Epithelial cell of proximal tubule (primary cell): Measurements from ENCODE around the gene SSR3. TPM values are rescaled to one million over a fixed set of nuclear protein-coding genes. Genes with fewer than 3 reads are reported as not detected.

Experiments
- DNase-seq: peaks from one replicate; pipeline ENCODE4 v3.0.0-alpha.2; 2011; ENCODE audit warnings: low read depth
- H3K4me3 ChIP-seq: 2 replicates; pipeline ENCODE4 v1.5.1; 2011; ENCODE audit warnings: low read depth, mild to moderate bottlenecking, low read length
- total RNA-seq: library from RNA; depleted of rRNA; stranded (reverse); fragments of >200 nt; gene quantifications from 2 replicates; pipeline ENCODE4 v1.2.3, GENCODE V29; 2015
- TF ChIP-seq, protein P1 (sequence below): conservative IDR thresholded peaks from 2 replicates; pipeline ENCODE4 v1.5.1; 2012; ENCODE audit warnings: low read depth, mild to moderate bottlenecking, low read length

SSR3 gene
- total RNA-seq, 1 donor from 2014 or later, result 171 TPM

DNA sequence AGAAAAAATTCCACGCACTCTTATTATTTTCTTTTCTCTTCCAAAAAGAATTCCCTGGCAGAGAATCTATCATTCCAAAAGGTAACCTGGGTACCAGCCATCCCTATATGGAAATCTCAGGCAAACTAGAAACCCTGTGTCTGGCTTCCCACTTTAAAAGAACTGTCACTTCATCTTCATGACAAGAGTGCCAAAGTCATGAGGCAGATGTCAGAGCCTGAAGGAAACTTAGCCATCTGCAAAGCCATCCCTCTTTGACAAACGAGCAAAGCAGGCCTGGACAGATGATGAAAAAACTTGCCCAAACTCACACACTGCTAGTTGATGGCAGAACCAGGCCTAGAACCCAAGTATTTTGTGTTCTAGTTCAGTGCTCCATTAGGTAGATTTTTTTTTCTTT lies 15.9 kb downstream of the SSR3 start:
- H3K4me3 ChIP-seq, result no peak overlapping the region
- TF ChIP-seq, protein P1, sequence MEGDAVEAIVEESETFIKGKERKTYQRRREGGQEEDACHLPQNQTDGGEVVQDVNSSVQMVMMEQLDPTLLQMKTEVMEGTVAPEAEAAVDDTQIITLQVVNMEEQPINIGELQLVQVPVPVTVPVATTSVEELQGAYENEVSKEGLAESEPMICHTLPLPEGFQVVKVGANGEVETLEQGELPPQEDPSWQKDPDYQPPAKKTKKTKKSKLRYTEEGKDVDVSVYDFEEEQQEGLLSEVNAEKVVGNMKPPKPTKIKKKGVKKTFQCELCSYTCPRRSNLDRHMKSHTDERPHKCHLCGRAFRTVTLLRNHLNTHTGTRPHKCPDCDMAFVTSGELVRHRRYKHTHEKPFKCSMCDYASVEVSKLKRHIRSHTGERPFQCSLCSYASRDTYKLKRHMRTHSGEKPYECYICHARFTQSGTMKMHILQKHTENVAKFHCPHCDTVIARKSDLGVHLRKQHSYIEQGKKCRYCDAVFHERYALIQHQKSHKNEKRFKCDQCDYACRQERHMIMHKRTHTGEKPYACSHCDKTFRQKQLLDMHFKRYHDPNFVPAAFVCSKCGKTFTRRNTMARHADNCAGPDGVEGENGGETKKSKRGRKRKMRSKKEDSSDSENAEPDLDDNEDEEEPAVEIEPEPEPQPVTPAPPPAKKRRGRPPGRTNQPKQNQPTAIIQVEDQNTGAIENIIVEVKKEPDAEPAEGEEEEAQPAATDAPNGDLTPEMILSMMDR, result no peak
- DNase-seq, result no peak

DNA sequence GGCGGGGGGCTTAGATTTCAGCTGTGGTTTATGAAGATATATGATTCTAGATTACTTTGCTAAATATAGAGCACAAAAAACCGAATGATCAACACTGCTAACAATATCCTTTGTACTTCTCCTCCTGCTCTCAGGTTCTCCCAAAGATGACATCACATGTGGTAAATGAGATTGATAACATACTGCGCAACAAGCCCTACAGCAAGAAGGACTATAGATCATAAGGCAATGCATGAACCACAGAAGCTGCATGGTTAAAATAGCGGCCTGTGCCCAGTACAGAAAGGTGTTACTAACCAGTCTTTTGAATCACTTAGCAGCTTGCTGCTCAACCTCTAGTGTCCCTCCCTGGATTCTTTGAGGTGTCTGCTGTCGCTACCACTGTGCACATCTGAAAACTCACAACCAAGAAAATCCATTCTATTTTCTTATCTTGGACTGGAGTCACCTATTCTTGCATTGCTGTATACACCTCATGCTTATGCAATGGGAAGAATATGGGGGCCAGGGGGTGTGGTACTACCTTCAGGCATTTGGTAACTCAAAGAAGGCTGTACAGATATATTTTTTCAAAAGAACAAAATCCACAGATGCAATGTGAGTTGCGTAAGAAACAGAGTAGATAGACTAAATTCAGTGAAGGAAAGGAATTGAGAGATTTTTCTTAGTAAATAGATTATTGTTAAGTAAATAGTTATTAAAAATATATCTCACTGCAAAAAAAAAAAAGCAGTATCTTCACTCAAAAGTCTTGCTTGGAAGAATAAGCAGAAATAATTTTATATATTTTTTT lies 18.2 kb downstream of the SSR3 start:
- DNase-seq, result no peak
- H3K4me3 ChIP-seq, result no peak overlapping the region
- TF ChIP-seq, protein P1, result no peak

DNA sequence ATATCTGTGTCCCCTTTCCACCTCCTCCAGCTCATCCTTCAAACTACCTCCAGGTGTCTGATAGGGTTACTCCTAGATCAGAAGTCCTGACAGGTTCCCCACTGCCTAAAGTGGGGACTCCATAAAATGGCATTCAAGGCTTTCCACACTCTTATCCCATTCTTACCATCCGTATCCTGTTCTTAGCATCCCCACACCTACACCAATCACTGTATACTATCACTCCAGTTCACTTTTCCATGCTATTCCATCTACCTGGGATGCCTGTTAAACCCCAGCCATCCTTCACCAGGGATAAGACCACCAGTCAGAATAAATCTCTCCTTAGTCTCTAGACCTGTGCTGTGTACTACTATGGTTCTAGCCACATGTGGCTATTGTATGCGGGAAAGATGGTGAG lies 19.1 kb downstream of the SSR3 start:
- TF ChIP-seq, protein P1, result no peak
- DNase-seq, result no peak
- no peak overlapping the region for H3K4me3 ChIP-seq

DNA sequence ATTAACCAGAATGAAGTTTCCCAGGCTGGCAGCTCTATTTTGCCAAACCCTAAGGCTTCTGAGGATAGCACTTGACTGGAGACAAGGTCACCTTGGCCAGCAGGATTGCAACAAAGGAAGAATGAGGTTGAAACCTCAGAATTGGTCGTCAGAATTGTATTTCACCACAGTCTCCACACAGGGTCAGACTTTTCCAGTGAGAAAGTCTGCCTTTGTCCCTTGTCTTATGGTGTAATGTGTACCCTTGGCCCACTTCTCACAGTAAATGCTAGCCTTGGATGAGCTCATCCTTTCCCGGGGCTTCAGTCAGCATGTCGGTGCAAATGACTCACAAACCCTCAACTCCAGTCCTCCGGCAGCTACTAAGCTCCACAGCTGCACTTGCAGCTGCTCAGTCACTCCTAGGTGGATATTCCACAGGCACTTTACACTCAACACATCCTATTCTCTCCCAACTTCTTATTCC lies 19.7 kb downstream of the SSR3 start:
- TF ChIP-seq, protein P1, result peak; percentile 50
- DNase-seq, result peak; percentile 100
- no peak overlapping the region for H3K4me3 ChIP-seq

DNA sequence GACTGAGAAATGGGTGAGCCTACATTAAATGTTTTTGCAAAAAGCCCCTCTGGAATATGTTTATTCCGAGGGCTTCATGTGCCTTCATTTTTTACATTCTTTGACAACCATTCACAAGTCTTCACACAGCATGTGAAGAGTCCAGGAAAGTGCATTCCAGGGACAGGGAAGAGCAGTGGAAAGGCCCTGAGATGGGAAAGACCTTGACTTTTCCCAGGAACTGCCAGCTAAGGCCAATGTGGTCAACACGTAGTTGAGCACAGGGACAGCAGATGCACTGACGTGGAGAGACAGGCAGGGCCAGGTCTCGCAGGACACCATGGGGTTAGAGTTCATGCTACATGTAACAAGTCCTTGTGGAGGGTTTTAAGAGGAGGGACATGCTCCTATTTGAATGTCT lies 21.7 kb downstream of the SSR3 start:
- TF ChIP-seq, protein P1, result no peak
- DNase-seq, result no peak

GRCh38 chr3:156532730-156533129 lies 22.2 kb downstream of the SSR3 start:
- H3K4me3 ChIP-seq, result no peak overlapping the region
- TF ChIP-seq, protein P1, result no peak
- DNase-seq, result no peak

More for the DNA sequence above, 21.7 kb downstream of the SSR3 start:
- H3K4me3 ChIP-seq, result no peak overlapping the region

GRCh38 chr3:156530980-156531379 lies 23.9 kb downstream of the SSR3 start:
- no peak overlapping the region for H3K4me3 ChIP-seq
- no peak for DNase-seq
- TF ChIP-seq, protein P1, result no peak
